H1 (cell line): Measurements from ENCODE around the gene CA5A. TPM values are rescaled to one million over a fixed set of nuclear protein-coding genes. Genes with fewer than 3 reads are reported as not detected.

Experiments used
- CTCF ChIA-PET: fragments of 300-600 bp; sonication (Branson Sonifier 250); formaldehyde crosslinking; loops from one replicate; lab custom pipeline; 2021; ENCODE audit not compliant: partially characterized antibody; lab: Charles Lee
- POLR2A ChIA-PET: fragments of 300-600 bp; sonication (Branson Sonifier 250); formaldehyde crosslinking; loops from one replicate; lab custom pipeline; 2021; ENCODE audit warnings: inconsistent platforms; ENCODE audit not compliant: partially characterized antibody; lab: Charles Lee
- DNase-seq, 2 experiments: peaks; one replicate each; pipeline versions ENCODE4 v3.0.0 to v3.0.0-alpha.2; 2010 to 2022; ENCODE audit warnings: low spot score in 2 of 2, low read depth in 1 of 2, mixed read lengths in 1 of 2
- FAIRE-seq: peaks from 2 replicates; lab custom pipeline; 2011; peaks lifted over from hg19 to GRCh38; lab: Jason Lieb, UNC
- H2AFZ ChIP-seq: 2 replicates; pipeline ENCODE4 v1.8.1; 2012; ENCODE audit warnings: low read length, inconsistent platforms
- H2AK5ac ChIP-seq: 2 replicates; pipeline ENCODE4 v1.6.1; 2013; ENCODE audit warnings: low read depth, low read length
- H2BK120ac ChIP-seq: replicated peaks from 2 replicates; pipeline ENCODE3; 2013; ENCODE audit warnings: low read depth, low read length, inconsistent platforms
- H2BK12ac ChIP-seq: 2 replicates; pipeline ENCODE4 v1.6.1; 2013; ENCODE audit warnings: low read depth, low read length
- H2BK15ac ChIP-seq: 2 replicates; pipeline ENCODE4 v1.6.1; 2013; ENCODE audit warnings: low read length
- H2BK20ac ChIP-seq: 2 replicates; pipeline ENCODE4 v1.6.1; 2013; ENCODE audit warnings: low read length
- H2BK5ac ChIP-seq: 2 replicates; pipeline ENCODE4 v1.6.1; 2013; ENCODE audit warnings: low read depth, low read length
- H3K14ac ChIP-seq: 2 replicates; pipeline ENCODE4 v1.6.1; 2013; ENCODE audit warnings: inconsistent platforms; ENCODE audit not compliant: insufficient read length
- H3K18ac ChIP-seq: 2 replicates; pipeline ENCODE4 v1.6.1; 2013; ENCODE audit warnings: low read length; ENCODE audit errors: extremely low read depth
- H3K23ac ChIP-seq: 2 replicates; pipeline ENCODE4 v1.6.1; 2013; ENCODE audit warnings: inconsistent platforms; ENCODE audit not compliant: insufficient read length
- H3K23me2 ChIP-seq: 2 replicates; pipeline ENCODE4 v1.6.1; 2013; ENCODE audit warnings: low read depth, low read length
- H3K27ac ChIP-seq: 2 replicates; pipeline ENCODE4 v1.6.1; 2011; ENCODE audit warnings: low read depth, low read length, inconsistent platforms
- H3K27me3 ChIP-seq, 4 experiments: replicated peaks in 1 of 4; 1 replicate in 1 of 4; 2 replicates in 3 of 4; pipeline versions ENCODE4 v1.6.1 to v1.8.1; 2011 to 2013; ENCODE audit warnings: low read length in 3 of 4, mild to moderate bottlenecking in 3 of 4, inconsistent platforms in 2 of 4, mixed read lengths in 2 of 4, moderate library complexity in 1 of 4; ENCODE audit not compliant: control insufficient read depth in 3 of 4, insufficient read depth in 3 of 4; ENCODE audit errors: extremely low read depth in 1 of 4
- H3K36me3 ChIP-seq, 4 experiments: 2 replicates each; pipeline versions ENCODE4 v1.6.1 to v1.8.1; 2011 to 2013; ENCODE audit warnings: mild to moderate bottlenecking in 4 of 4, low read length in 3 of 4, moderate library complexity in 2 of 4, control low read depth in 1 of 4, inconsistent platforms in 1 of 4; ENCODE audit not compliant: insufficient read depth in 4 of 4, control insufficient read depth in 2 of 4
- H3K4ac ChIP-seq: replicated peaks from 2 replicates; pipeline ENCODE3; 2013; ENCODE audit warnings: low read length, low read depth, mixed read lengths, inconsistent platforms; ENCODE audit not compliant: insufficient read length
- H3K4me1 ChIP-seq, 4 experiments: replicated peaks in 1 of 4; 1 replicate in 1 of 4; 2 replicates in 3 of 4; pipeline versions ENCODE4 v1.6.1 to v1.8.1; 2011 to 2013; ENCODE audit warnings: low read length in 3 of 4, inconsistent platforms in 2 of 4, mixed read lengths in 1 of 4; ENCODE audit not compliant: insufficient read depth in 4 of 4, control insufficient read depth in 3 of 4
- H3K4me2 ChIP-seq, 2 experiments: 2 replicates each; pipeline versions ENCODE4 v1.6.1 to v1.8.1; 2011 to 2013; ENCODE audit warnings: low read depth in 2 of 2, low read length in 2 of 2, control low read depth in 1 of 2, inconsistent platforms in 1 of 2, mild to moderate bottlenecking in 1 of 2; ENCODE audit not compliant: insufficient read depth in 1 of 2
- H3K4me3 ChIP-seq, 4 experiments: fragments of 200-600, 300-600 bp in 1 of 4; sonication (generic), shearing (Covaris generic), sonication (Bioruptor Twin) in 1 of 4; 2 replicates each; pipeline versions ENCODE4 v1.5.1 to v1.8.1; 2011 to 2016; ENCODE audit warnings: low read length in 4 of 4, low read depth in 3 of 4, control low read depth in 2 of 4, inconsistent platforms in 2 of 4, mild to moderate bottlenecking in 2 of 4, mixed read lengths in 1 of 4, moderate library complexity in 1 of 4; ENCODE audit not compliant: insufficient read depth in 2 of 4; ENCODE audit errors: extremely low read depth in 1 of 4
- H3K56ac ChIP-seq: replicated peaks from 2 replicates; pipeline ENCODE3; 2013; ENCODE audit warnings: low read depth, mild to moderate bottlenecking, mixed read lengths, low read length, inconsistent platforms; ENCODE audit not compliant: insufficient read length
- H3K79me1 ChIP-seq: 2 replicates; pipeline ENCODE4 v1.6.1; 2013; ENCODE audit warnings: low read depth, low read length, control low read depth
- H3K79me2 ChIP-seq, 2 experiments: 2 replicates each; pipeline versions ENCODE4 v1.6.1 to v1.8.1; 2012 to 2013; ENCODE audit warnings: low read length in 2 of 2, mild to moderate bottlenecking in 2 of 2, inconsistent platforms in 1 of 2; ENCODE audit not compliant: insufficient read depth in 2 of 2, control insufficient read depth in 1 of 2
- H3K9ac ChIP-seq, 4 experiments: replicated peaks in 1 of 4; 1 replicate in 1 of 4; 2 replicates in 3 of 4; pipeline versions ENCODE4 v1.6.1 to v1.8.1; 2011 to 2013; ENCODE audit warnings: low read depth in 3 of 4, low read length in 3 of 4, control low read depth in 2 of 4, mild to moderate bottlenecking in 2 of 4, moderate library complexity in 2 of 4, inconsistent platforms in 1 of 4; ENCODE audit errors: extremely low read depth in 1 of 4
- H3K9me3 ChIP-seq, 2 experiments: 2 replicates each; pipeline versions ENCODE4 v1.6.1 to v1.8.1; 2012 to 2013; ENCODE audit warnings: mild to moderate bottlenecking in 2 of 2, moderate library complexity in 2 of 2, control low read depth in 1 of 2, inconsistent platforms in 1 of 2, low read depth in 1 of 2, low read length in 1 of 2, mixed read lengths in 1 of 2; ENCODE audit not compliant: insufficient read depth in 2 of 2
- H4K20me1 ChIP-seq, 2 experiments: replicated peaks in 1 of 2; 2 replicates each; pipeline versions ENCODE3 to v1.8.1; 2011 to 2013; ENCODE audit warnings: inconsistent platforms in 2 of 2, low read length in 2 of 2, mild to moderate bottlenecking in 1 of 2; ENCODE audit not compliant: insufficient read depth in 2 of 2, control insufficient read depth in 1 of 2
- H4K5ac ChIP-seq: 2 replicates; pipeline ENCODE4 v1.6.1; 2013; ENCODE audit warnings: low read length, low read depth, mixed read lengths, inconsistent platforms; ENCODE audit not compliant: insufficient read length
- H4K8ac ChIP-seq: 2 replicates; pipeline ENCODE4 v1.8.0; 2013; ENCODE audit warnings: mild to moderate bottlenecking, moderate library complexity, low read length, inconsistent platforms; ENCODE audit not compliant: insufficient read depth; ENCODE audit errors: extremely low read depth
- H4K91ac ChIP-seq: replicated peaks from 2 replicates; pipeline ENCODE3; 2013; ENCODE audit warnings: low read length, mixed read lengths, inconsistent platforms; ENCODE audit not compliant: insufficient read length
- WGBS, 2 experiments: shearing (Covaris generic) in 1 of 2; methylation state at CpG; one replicate each; pipeline versions ENCODE4 v1.1.6 to v1.1.7; 2013 to 2015; ENCODE audit warnings: low lambda C conversion rate in 2 of 2, mixed read lengths in 2 of 2, inconsistent platforms in 1 of 2, low coverage in 1 of 2, missing lambda C conversion rate in 1 of 2; ENCODE audit not compliant: insufficient replicate concordance in 2 of 2, insufficient coverage in 1 of 2, insufficient read length in 1 of 2; ENCODE audit errors: extremely low coverage in 1 of 2, missing lambda C conversion rate in 1 of 2; 5-methylcytosine and 5-hydroxymethylcytosine counted together
- polyA plus RNA-seq, 7 experiments: library from polyadenylated mRNA; depleted of rRNA in 3 of 7; stranded (reverse) in 5 of 7; unstranded in 2 of 7; fragments of >200 nt in 5 of 7; fragments of 200-250 nt in 2 of 7; gene quantifications; 1 replicate in 5 of 7; 2 replicates in 1 of 7; 4 replicates in 1 of 7; pipeline versions ENCODE4 v1.2.1 to v1.2.3, GENCODE V29; 2011 to 2013; ENCODE audit warnings: missing spikeins in 2 of 7, mixed read lengths in 2 of 7
- total RNA-seq: library from RNA; stranded (reverse); fragmentation: NEBNext Ultra II Directional; extraction: Animal tissue kit (Norgen Biotek cat#: 25700); gene quantifications from 2 replicates; pipeline ENCODE4 v1.2.1, GENCODE V29; 2021

The CA5A gene
- total and polyA plus RNA-seq, 2 of the 8 experiments (the other 6 are each of a cell fraction or from before 2014, with no cell fraction given), result not detected

DNA sequence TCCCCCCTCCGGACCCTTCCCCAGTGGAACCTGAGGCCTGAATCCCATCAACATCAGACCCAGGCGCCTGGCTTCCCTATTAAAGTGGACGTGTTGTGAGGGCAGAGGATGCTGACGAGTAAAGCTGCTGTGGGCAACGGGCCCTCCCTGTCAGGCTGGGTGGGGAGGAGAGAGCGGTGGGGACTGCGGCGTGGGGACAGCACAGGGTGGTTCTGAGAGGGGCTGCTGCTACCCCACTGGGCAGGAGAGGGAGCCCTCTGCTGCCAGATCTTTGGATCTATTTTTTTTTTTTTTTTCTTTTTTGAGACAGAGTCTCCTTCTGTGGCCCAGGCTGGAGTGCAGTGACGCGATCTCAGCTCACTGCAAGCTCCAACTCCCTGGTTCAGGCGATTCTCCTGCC, 5.9 kb downstream of the CA5A start:
- Histone ChIP-seq H3K56ac (no peak overlapping the region), H3K9me3 (no peaks in the 10 kb centered on the region), H2AK5ac (no peak overlapping the region), H4K5ac (no peak overlapping the region), H3K79me1 (no peaks in the 10 kb centered on the region), H3K9ac (no peak overlapping the region; a peak in 1 of 7 replicates), H3K4ac (no peak overlapping the region), H3K4me1 (peaks cover 0 to 11% (median under 1%) of the 10 kb centered on the region in 4 experiments; a peak in 3 of 7 replicates), H3K23ac (no peak overlapping the region), H3K23me2 (no peaks in the 10 kb centered on the region), H3K4me3 (no peak overlapping the region), H4K20me1 (no peaks in the 10 kb centered on the region), H4K91ac (no peak overlapping the region), H3K36me3 (no peaks in the 10 kb centered on the region), H2BK120ac (no peak overlapping the region), H4K8ac (no peak overlapping the region; the same call in 1 of the 2 replicates), H3K27me3 (no peaks in the 10 kb centered on the region), H2BK12ac (no peak overlapping the region), H2AFZ (no peak overlapping the region), H2BK20ac (no peak overlapping the region), H3K4me2 (no peak overlapping the region), H2BK5ac (no peak overlapping the region), H3K14ac (no peak overlapping the region), H3K18ac (no peak overlapping the region), H3K27ac (no peak overlapping the region), H2BK15ac (no peak overlapping the region), H3K79me2 (no peaks in the 10 kb centered on the region)
- DNase-seq (no peak), FAIRE-seq (no peak)
- WGBS, 2 experiments, result 73% methylated on average over 11 of the region's 11 CpGs; no CpG with 5 or more reads in 1 of the 2 experiments
- CTCF ChIA-PET, result interaction anchor here (0.6 to 1.8 kb wide), 12 partner anchors 10 to 807 kb away, joined by 3 to 10 read pairs (median 4); no protein-coding TSS in a partner anchor
- POLR2A ChIA-PET, result interaction anchor here (0.7 kb wide), 1 partner anchor 18 kb away, joined by 3 read pairs; no protein-coding TSS in a partner anchor
